GM12891 (cell line): ENCODE results near the gene TMEM236.

Experiments used
- POLR2A ChIP-seq: IDR thresholded peaks from 2 replicates; pipeline ENCODE4 v1.6.1; 2011; ENCODE audit warnings: low read depth, low read length, control low read depth
- POLR2AphosphoS5 ChIP-seq: IDR thresholded peaks from 2 replicates; pipeline ENCODE4 v1.6.1; 2011; ENCODE audit warnings: low read depth, low read length, control low read depth
- TAF1 ChIP-seq: IDR thresholded peaks from 2 replicates; pipeline ENCODE4 v1.6.1; 2011; ENCODE audit warnings: low read depth, low read length, control low read depth

GRCh38 chr10:17817316-17817715 lies 65.3 kb downstream of the TMEM236 start:
- TF ChIP-seq POLR2AphosphoS5 (no peak), TAF1 (no peak), POLR2A (no peak)
